A549 (cell line): ENCODE measurements around the gene ALDH1L1.

Experiments used
- CEBPB ChIP-seq, 2 experiments: fragments of >200 bp in 1 of 2; sonication (Bioruptor Twin) in 1 of 2; formaldehyde crosslinking in 1 of 2; IDR thresholded peaks; 2 replicates each; pipeline ENCODE4 v1.6.1; 2012 to 2016
- HOXB5 ChIP-seq: fragments of 250-450 bp; sonication (Bioruptor Pico); IDR thresholded peaks from 2 replicates; pipeline ENCODE4 v1.5.0; 2020; ENCODE audit warnings: mild to moderate bottlenecking, moderate library complexity
- POLR2A ChIP-seq: IDR thresholded peaks from 2 replicates; pipeline ENCODE4 v1.6.1; 2012; ENCODE audit warnings: mild to moderate bottlenecking, low read length
- TF ChIP-seq, protein P1 (sequence below): fragments of >200 bp; sonication (Bioruptor Twin); formaldehyde crosslinking; IDR thresholded peaks from 3 replicates; pipeline ENCODE4 v1.5.1; 2016

DNA sequence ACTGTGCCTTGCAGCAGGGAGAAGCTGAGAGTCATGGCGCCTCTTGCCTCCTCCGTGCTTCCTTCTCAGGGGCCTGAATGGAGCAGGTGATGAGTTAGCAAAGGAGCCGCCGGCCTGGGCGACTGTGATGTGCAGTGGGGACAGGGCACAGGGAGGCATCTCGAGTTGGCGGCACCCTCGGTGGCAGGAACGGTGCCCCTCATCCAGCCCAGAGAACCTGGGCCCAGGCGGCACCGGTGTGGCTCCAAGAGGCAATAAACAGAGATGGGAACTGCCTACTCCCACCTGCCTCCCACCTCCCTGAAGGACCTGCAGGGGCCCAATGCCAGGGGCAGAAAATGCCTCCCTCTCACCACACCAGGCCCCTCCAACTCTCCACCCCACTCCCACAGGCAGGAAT lies 102.6 kb downstream of the ALDH1L1 start:
- no peak for TF ChIP-seq POLR2A
- TF ChIP-seq, protein P1, sequence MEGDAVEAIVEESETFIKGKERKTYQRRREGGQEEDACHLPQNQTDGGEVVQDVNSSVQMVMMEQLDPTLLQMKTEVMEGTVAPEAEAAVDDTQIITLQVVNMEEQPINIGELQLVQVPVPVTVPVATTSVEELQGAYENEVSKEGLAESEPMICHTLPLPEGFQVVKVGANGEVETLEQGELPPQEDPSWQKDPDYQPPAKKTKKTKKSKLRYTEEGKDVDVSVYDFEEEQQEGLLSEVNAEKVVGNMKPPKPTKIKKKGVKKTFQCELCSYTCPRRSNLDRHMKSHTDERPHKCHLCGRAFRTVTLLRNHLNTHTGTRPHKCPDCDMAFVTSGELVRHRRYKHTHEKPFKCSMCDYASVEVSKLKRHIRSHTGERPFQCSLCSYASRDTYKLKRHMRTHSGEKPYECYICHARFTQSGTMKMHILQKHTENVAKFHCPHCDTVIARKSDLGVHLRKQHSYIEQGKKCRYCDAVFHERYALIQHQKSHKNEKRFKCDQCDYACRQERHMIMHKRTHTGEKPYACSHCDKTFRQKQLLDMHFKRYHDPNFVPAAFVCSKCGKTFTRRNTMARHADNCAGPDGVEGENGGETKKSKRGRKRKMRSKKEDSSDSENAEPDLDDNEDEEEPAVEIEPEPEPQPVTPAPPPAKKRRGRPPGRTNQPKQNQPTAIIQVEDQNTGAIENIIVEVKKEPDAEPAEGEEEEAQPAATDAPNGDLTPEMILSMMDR, result no peak
- no peak for TF ChIP-seq CEBPB (IDR thresholded peaks at IDR 0.05)
- no peak for TF ChIP-seq HOXB5 (CRISPR knock-in tag)
